ENCODE data around the gene OSBPL5.

Gene OSBPL5

GRCh38 chr11:3162410-3163240, 2.5 kb downstream of the OSBPL5 start:
- H4K20me1 ChIP-seq (ENCODE audit: insufficient read depth, low read length, poor library complexity, severe bottlenecking), result peaks cover 28% of the 10 kb centered on the region
- no peaks in the 10 kb centered on the region for H3K36me3 ChIP-seq (ENCODE audit: insufficient read depth, low read length)

GRCh38 chr11:3161720-3162409, 3.2 kb downstream of the OSBPL5 start:
- Histone ChIP-seq H3K9me3 (ENCODE audit: insufficient read depth, low read depth, low read length) (no peaks in the 10 kb centered on the region), H4K20me1 (ENCODE audit: insufficient read depth, low read length, poor library complexity, severe bottlenecking) (peaks cover 32% of the 10 kb centered on the region), H3K36me3 (ENCODE audit: insufficient read depth, low read length) (no peaks in the 10 kb centered on the region), H3K4me2 (ENCODE audit: low read depth, low read length, poor library complexity, severe bottlenecking) (peak overlapping the region; percentile 86), H3K9me2 (replicated peaks; ENCODE audit: low read depth, low read length) (no peaks in the 10 kb centered on the region), H2AFZ (ENCODE audit: low read length) (no peak overlapping the region), H3K27me3 (ENCODE audit: insufficient read depth, low read length, poor library complexity, severe bottlenecking) (no peaks in the 10 kb centered on the region), H3K4me1 (ENCODE audit: insufficient read depth, low read length, poor library complexity, severe bottlenecking) (peaks cover 71% of the 10 kb centered on the region), H3K4me3 (ENCODE audit: low read length, poor library complexity, severe bottlenecking) (peak overlapping the region; percentile 100), H3F3A (ENCODE audit: low read depth) (peaks cover 8% of the 10 kb centered on the region; the same call in 1 of the 2 replicates), H3K9ac (ENCODE audit: low read depth, low read length, poor library complexity, severe bottlenecking) (peak overlapping the region; percentile 96), H3K79me2 (ENCODE audit: insufficient read depth, low read length) (peaks cover 79% of the 10 kb centered on the region)
- TF ChIP-seq CTCF (conservative IDR thresholded peaks at IDR 0.05; ENCODE audit: low read length) (no peak), EZH2phosphoT487 (IDR thresholded peaks at IDR 0.05; ENCODE audit: borderline replicate concordance) (no peak)

More at GRCh38 chr11:3162410-3163240, 2.5 kb downstream of the OSBPL5 start:
- H3K4me2 ChIP-seq (ENCODE audit: low read depth, low read length, poor library complexity, severe bottlenecking), result peak overlapping the region; percentile 86
- H2AFZ ChIP-seq (ENCODE audit: low read length), result no peak overlapping the region
- H3K9ac ChIP-seq (ENCODE audit: low read depth, low read length, poor library complexity, severe bottlenecking), result peak overlapping the region; percentile 96
- TF ChIP-seq CTCF (conservative IDR thresholded peaks at IDR 0.05; ENCODE audit: low read length), result no peak
- no peak for TF ChIP-seq EZH2phosphoT487 (IDR thresholded peaks at IDR 0.05; ENCODE audit: borderline replicate concordance)
- H3K9me2 ChIP-seq (replicated peaks; ENCODE audit: low read depth, low read length), result no peaks in the 10 kb centered on the region
- peaks cover 4% of the 10 kb centered on the region; the same call in 1 of the 2 replicates for H3F3A ChIP-seq (ENCODE audit: low read depth)
- peaks cover 64% of the 10 kb centered on the region for H3K4me1 ChIP-seq (ENCODE audit: insufficient read depth, low read length, poor library complexity, severe bottlenecking)
- no peaks in the 10 kb centered on the region for H3K9me3 ChIP-seq (ENCODE audit: insufficient read depth, low read depth, low read length)
- H3K27me3 ChIP-seq (ENCODE audit: insufficient read depth, low read length, poor library complexity, severe bottlenecking), result no peaks in the 10 kb centered on the region
- peaks cover 72% of the 10 kb centered on the region for H3K79me2 ChIP-seq (ENCODE audit: insufficient read depth, low read length)
- H3K4me3 ChIP-seq (ENCODE audit: low read length, poor library complexity, severe bottlenecking), result peak overlapping the region; percentile 100

GRCh38 chr11:3161309-3161708, 3.8 kb downstream of the OSBPL5 start:
- Histone ChIP-seq H3F3A (ENCODE audit: low read depth) (peaks cover 8% of the 10 kb centered on the region; the same call in 1 of the 2 replicates), H3K4me3 (ENCODE audit: low read length, poor library complexity, severe bottlenecking) (peak overlapping the region; percentile 100), H3K27me3 (ENCODE audit: insufficient read depth, low read length, poor library complexity, severe bottlenecking) (no peaks in the 10 kb centered on the region), H3K4me2 (ENCODE audit: low read depth, low read length, poor library complexity, severe bottlenecking) (peak overlapping the region; percentile 86), H3K9ac (ENCODE audit: low read depth, low read length, poor library complexity, severe bottlenecking) (peak overlapping the region; percentile 96), H3K9me2 (replicated peaks; ENCODE audit: low read depth, low read length) (no peaks in the 10 kb centered on the region), H4K20me1 (ENCODE audit: insufficient read depth, low read length, poor library complexity, severe bottlenecking) (peaks cover 35% of the 10 kb centered on the region), H3K4me1 (ENCODE audit: insufficient read depth, low read length, poor library complexity, severe bottlenecking) (peaks cover 71% of the 10 kb centered on the region), H3K9me3 (ENCODE audit: insufficient read depth, low read depth, low read length) (no peaks in the 10 kb centered on the region), H3K36me3 (ENCODE audit: insufficient read depth, low read length) (no peaks in the 10 kb centered on the region), H2AFZ (ENCODE audit: low read length) (no peak overlapping the region), H3K79me2 (ENCODE audit: insufficient read depth, low read length) (peaks cover 84% of the 10 kb centered on the region)
- TF ChIP-seq EZH2phosphoT487 (IDR thresholded peaks at IDR 0.05; ENCODE audit: borderline replicate concordance) (no peak), CTCF (conservative IDR thresholded peaks at IDR 0.05; ENCODE audit: low read length) (no peak)

Measured in Loucy (cell line).